ENCODE measurements around the gene COL4A1.

GRCh38 chr13:110199046-110199831 is 107.7 kb downstream of the COL4A1 start:
- no peak for TF ChIP-seq CTCF (IDR thresholded peaks at IDR 0.05; ENCODE audit: low read length)
- no peak for TF ChIP-seq EZH2phosphoT487 (IDR thresholded peaks at IDR 0.05; ENCODE audit: low read length)

Data from MM.1S (cell line).